ENCODE data around the gene CBX8. TPM values are rescaled to one million over a fixed set of nuclear protein-coding genes. Genes with fewer than 3 reads are reported as not detected.

Gene CBX8
- total RNA-seq, 1 experiment from 2014 or later, result 22.8 TPM

DNA sequence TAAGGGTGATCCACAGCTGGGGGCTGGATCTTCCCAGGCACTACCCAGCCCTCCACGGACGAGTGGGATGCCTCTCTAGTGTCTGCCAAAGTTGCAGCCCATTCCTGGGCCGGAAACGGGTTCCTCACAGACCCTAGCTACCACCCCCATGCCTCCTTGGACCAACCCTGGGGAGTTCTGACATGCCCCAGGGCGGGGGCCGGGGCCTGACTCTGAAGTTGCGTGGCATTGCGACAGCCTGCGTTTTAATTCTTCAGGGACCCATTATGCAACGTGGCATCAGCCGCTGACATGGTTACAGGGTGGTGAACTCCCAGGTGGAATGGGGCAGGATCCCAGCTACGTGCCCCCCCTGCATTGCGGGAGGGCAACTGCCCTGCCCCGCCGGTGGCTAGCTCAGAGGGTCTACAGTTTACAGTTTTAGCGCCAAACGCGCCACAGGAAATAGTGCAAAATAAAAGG, 39.7 kb upstream of the CBX8 start:
- no peak for DNase-seq (ENCODE audit: low read depth)

DNA sequence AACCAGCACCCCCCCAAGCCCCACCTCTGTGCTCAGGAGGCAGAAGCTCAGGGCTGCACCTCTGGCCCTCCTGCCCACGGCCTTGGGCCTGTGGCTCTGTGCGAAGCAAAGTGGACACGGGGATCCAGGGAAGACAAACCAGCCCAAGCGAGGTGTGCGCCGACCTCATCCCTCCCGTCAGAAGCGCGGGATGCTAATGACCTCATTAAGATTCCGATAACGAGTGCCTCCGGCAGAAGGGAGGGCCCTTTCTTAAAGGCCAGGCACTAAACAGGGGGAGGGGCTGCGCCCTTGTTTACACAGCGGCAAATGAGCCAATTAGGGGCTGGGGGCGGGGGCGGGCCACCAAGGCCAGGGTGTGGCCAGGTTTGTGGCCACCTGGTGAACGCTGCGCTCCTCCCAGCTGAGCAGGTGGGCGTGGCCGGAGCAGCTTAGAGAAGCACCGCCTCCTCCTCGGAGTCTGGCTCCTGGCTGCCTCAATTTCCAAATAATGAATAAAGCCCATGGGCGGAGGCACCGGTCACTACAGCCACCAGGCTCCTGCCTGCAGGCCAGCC, 39.2 kb upstream of the CBX8 start:
- in situ Hi-C loops (cut with HindIII; ENCODE audit: low pct_unique_long_range_greater_than_20kb, low sequenced_read_pairs), result no loop called here

More for the DNA sequence above, 39.7 kb upstream of the CBX8 start:
- in situ Hi-C loops (cut with HindIII; ENCODE audit: low pct_unique_long_range_greater_than_20kb, low sequenced_read_pairs), result no loop called here

GRCh38 chr17:79835470-79835899, 38.6 kb upstream of the CBX8 start:
- in situ Hi-C loops (cut with HindIII; ENCODE audit: low pct_unique_long_range_greater_than_20kb, low sequenced_read_pairs), result no loop called here
- no peak for DNase-seq (ENCODE audit: low read depth)

More for the DNA sequence above, 39.2 kb upstream of the CBX8 start:
- DNase-seq (ENCODE audit: low read depth), result no peak

GRCh38 chr17:79834565-79835469, 37.9 kb upstream of the CBX8 start:
- in situ Hi-C loops (cut with HindIII; ENCODE audit: low pct_unique_long_range_greater_than_20kb, low sequenced_read_pairs), result no loop called here
- DNase-seq (ENCODE audit: low read depth), result no peak

DNA sequence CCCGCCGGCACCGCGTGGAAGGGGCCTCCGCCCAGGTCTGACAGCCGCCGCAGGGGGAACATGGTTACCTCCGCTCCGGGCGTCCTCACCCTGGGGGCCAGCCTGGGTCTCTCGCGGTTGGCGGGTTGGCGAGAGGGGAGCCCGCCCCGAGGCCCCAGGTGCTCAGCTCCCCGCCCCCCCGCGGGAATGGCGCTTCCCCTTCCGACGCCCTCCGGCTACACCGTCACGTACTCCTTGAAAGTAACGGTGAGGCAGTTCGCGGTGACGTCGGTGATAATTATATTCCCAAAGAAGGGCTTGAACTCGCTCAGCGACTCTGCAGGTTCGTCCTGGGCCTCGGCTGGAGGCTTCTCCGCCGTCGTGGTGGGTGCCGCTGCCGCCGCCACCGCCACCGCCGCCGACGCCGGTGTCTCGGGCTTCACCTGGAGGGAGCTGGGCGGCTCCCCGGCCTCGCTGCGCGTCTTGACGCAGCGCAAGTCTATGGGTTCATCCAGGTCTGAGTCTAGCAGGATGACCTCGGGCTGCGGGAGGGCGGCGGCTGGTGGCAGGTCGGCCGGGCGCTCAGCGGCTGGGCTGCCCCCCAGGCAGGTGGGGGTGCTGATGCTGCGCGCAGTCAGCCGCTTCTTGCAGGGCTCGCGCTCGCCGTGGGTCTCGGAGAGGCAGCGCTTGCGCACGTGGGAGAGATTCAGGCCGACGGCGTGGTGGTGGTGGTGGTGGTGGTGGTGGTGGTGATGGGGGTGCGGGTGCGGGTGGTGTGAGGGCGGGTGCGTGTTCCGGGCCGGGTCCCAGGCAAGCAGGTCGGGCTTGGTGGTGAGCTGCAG, 37.1 kb upstream of the CBX8 start:
- in situ Hi-C loops (cut with HindIII; ENCODE audit: low pct_unique_long_range_greater_than_20kb, low sequenced_read_pairs), result no loop called here
- DNase-seq (ENCODE audit: low read depth), result no peak

GRCh38 chr17:79833110-79833450, 36.2 kb upstream of the CBX8 start:
- DNase-seq (ENCODE audit: low read depth), result no peak
- in situ Hi-C loops (cut with HindIII; ENCODE audit: low pct_unique_long_range_greater_than_20kb, low sequenced_read_pairs), result no loop called here

DNA sequence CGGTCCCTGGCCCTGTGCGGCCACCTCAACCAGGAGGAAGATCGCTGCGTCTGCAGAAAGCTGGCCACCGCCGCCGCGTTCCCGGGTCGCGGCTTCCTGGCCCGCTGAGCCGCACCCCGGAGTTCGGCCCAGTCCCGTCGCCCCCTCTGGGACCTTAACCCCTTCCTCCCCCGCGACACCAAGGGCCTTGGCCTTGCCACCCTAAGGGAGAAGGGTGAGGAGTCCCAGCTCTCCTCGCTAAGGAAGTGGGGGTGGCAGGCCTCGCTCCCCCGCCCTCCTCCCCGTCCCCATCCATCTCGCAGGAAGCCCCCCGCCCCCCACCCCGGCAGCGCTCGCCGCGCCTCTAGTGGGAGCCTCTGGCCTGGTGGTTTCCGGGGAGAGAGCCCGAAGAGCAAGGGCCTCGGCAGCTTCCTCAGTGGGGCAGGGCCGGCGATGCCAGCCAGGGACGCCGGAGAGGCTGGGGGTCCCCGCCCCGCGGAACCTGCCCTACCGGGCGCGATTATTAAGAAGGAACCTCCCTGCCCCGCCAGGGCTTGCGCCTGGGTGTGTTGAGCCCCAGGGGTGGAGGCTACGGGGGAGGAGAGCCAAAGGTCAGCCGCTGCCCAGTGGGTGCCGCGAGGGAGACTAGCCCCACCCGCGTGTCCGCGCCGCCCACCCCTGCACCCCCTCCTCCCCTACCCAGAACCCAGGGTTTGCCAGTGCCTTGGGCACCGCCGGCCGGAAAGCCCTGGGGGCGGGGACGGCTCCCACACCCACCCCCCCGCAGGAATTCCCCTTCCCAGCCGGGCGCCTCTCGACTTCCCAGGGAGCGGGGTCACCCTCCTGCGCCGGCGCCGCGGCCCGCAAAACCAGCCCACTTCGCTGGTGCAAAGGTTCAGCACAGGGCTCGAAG, 35.6 kb upstream of the CBX8 start:
- no peak for DNase-seq (ENCODE audit: low read depth)
- in situ Hi-C loops (cut with HindIII; ENCODE audit: low pct_unique_long_range_greater_than_20kb, low sequenced_read_pairs), result no loop called here

- in situ Hi-C loops (cut with HindIII; ENCODE audit: low pct_unique_long_range_greater_than_20kb, low sequenced_read_pairs), result no loop called here
- DNase-seq (ENCODE audit: low read depth), result no peak
Measured at GRCh38 chr17:79831265-79832217, 34.7 kb upstream of the CBX8 start.

GRCh38 chr17:79830763-79831264, 33.9 kb upstream of the CBX8 start:
- in situ Hi-C loops (cut with HindIII; ENCODE audit: low pct_unique_long_range_greater_than_20kb, low sequenced_read_pairs), result no loop called here
- DNase-seq (ENCODE audit: low read depth), result no peak

DNA sequence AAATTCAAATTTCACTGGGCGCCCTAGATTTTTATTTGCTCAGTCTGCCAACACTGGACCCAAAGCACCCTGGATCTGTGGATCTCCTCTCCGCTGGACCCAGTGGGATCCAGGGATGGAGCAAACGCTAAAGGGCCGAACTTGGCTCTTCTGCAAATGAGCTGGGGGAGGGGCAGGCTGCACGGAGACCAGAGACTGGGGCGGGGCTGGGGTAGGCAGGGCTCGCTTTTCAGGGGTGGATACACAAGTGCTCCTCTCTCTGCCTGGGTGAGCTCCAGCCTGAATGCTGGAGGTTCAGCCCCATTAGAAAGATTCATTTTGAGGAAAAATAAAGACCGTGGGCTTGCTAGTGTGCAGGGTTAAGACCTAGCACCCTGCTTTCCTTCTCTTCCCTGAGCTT, 33.4 kb upstream of the CBX8 start:
- in situ Hi-C loops (cut with HindIII; ENCODE audit: low pct_unique_long_range_greater_than_20kb, low sequenced_read_pairs), result no loop called here
- DNase-seq (ENCODE audit: low read depth), result no peak

GRCh38 chr17:79829457-79829856, 32.6 kb upstream of the CBX8 start:
- in situ Hi-C loops (cut with HindIII; ENCODE audit: low pct_unique_long_range_greater_than_20kb, low sequenced_read_pairs), result no loop called here
- no peak for DNase-seq (ENCODE audit: low read depth)

DNA sequence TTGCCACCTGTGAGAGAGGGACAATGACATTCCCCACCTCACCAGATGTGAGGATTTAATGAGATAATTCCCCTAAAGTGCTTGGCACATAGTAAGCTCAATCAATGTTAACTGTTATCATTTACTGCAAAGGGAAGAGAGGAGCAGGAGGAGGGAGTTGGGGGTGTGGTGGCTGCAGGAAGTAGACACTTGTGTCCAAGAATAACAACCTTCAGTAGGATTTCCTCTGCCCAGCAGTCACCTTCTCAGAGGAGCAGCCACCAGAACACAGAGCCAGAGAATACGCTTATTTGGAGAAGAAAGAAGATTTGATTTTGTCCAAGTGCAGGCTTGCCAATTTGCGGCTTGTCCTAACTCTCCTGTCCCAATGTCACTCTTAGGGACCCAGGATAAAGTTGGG, 32.1 kb upstream of the CBX8 start:
- in situ Hi-C loops (cut with HindIII; ENCODE audit: low pct_unique_long_range_greater_than_20kb, low sequenced_read_pairs), result no loop called here
- no peak for DNase-seq (ENCODE audit: low read depth)

- in situ Hi-C loops (cut with HindIII; ENCODE audit: low pct_unique_long_range_greater_than_20kb, low sequenced_read_pairs), result no loop called here
Measured at GRCh38 chr17:79826841-79827578, 30.1 kb upstream of the CBX8 start.

DNA sequence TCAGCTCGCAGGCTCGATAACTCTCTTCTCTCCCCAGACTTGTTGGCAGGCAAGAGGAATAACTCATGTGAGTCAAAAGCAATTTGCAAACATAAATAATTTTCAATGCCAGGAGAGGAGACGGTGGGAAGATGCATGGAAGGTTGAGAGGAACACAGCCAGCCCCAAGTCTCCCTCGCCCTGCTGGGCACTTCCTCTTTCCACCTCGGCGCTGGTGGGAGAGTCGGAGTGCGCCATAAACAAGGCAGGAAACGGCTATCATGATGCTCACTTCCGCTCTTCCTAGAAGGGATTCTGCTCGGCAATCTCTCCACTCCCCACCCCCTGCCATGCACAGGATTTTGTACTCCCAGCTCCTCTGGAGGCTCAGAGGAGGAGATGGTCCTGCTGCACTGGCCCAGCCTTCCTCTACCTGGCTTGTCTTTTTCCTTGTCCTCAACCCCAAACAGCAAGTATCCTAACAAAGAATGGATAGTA, 29.4 kb upstream of the CBX8 start:
- in situ Hi-C loops (cut with HindIII; ENCODE audit: low pct_unique_long_range_greater_than_20kb, low sequenced_read_pairs), result no loop called here
- no peak for DNase-seq (ENCODE audit: low read depth)

More at GRCh38 chr17:79826841-79827578, 30.1 kb upstream of the CBX8 start:
- DNase-seq (ENCODE audit: low read depth), result no peak

- in situ Hi-C loops (cut with HindIII; ENCODE audit: low pct_unique_long_range_greater_than_20kb, low sequenced_read_pairs), result no loop called here
- DNase-seq (ENCODE audit: low read depth), result no peak
Measured at GRCh38 chr17:79825580-79825921, 28.7 kb upstream of the CBX8 start.

GRCh38 chr17:79824893-79825579, 28.2 kb upstream of the CBX8 start:
- no peak for DNase-seq (ENCODE audit: low read depth)
- in situ Hi-C loops (cut with HindIII; ENCODE audit: low pct_unique_long_range_greater_than_20kb, low sequenced_read_pairs), result no loop called here

Measured in Caki2 (cell line).